HG03108 (cell line): ENCODE data around the gene PRKN.

Experiments
- ATAC-seq: cut with Tn5 transposase; IDR thresholded peaks from one replicate; pipeline ENCODE4 v1.9.1; 2021; ENCODE audit warnings: moderate library complexity; ENCODE audit not compliant: unreplicated experiment

PRKN gene

GRCh38 chr6:161414180-161414579 lies 1313.4 kb downstream of the PRKN start:
- no peak for ATAC-seq

- ATAC-seq = no peak
These were observed 1314.2 kb downstream of the PRKN start for GRCh38 chr6:161413355-161413771.

DNA sequence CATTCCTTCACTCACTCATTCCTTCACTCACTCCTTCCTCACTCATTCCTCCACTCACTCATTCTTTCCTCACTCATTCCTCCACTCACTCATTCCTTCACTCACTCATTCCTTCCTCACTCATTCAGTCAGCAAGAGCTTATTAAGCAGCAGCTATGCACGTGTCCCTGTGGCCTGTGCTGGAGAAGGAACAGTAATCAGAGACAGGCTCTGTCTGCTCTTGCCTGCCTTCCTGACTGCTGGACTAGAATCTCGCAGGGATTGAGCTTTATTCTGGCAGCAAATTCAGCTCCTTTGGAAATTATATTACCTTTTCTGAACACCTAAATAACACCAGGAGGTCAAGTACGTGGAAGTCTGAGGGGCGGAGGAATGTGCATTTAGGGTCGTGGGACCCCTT lies 1314.8 kb downstream of the PRKN start:
- no peak for ATAC-seq

DNA sequence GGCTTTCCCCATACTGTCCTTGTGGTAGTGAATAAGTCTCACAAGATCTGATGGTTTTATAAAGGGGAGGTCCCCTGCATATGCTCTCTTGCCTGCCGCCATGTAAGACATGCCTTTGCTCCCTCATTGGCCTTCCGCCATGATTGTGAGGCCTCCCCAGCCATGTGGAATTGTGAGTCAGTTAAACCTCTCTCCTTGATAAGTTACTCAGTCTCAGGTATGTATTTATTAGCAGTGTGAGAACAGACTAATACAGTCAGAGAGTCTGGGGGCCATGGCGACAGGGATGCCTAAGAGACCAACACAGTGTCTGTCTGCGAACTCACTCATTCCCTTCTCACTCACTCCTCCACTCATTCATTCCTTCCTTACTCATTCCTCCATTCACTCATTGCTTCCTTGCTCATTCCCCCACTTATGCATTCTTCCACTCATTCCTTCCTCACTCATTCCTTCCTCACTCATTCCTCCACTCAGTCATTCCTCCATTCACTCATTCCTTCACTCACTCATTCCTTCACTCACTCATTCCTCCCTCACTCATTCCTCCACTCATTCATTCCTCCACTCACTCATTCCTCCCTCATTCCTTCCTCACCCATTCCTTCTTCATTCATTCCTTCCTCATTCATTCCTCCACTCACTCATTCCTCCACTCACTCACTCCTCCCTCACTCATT lies 1316.2 kb downstream of the PRKN start:
- ATAC-seq = no peak

DNA sequence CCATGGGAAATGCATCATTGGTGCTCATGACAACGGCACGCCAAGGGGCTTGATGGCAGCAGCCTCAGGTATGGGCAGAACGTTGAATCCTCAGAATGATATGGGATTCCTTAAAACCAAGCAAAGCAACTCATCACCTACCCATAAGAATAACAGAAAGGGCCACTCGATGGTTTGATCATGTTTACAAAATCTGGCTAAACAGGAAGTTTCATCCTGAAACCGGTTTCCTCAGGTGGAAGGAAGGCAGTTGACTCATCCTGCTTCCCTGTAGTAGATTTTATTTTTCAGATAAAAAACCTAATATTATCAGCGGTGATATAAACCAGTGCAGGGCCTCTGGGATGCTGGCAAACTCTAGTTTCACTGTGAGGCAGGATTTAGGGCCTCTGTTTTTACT lies 1316.8 kb downstream of the PRKN start:
- ATAC-seq = no peak

DNA sequence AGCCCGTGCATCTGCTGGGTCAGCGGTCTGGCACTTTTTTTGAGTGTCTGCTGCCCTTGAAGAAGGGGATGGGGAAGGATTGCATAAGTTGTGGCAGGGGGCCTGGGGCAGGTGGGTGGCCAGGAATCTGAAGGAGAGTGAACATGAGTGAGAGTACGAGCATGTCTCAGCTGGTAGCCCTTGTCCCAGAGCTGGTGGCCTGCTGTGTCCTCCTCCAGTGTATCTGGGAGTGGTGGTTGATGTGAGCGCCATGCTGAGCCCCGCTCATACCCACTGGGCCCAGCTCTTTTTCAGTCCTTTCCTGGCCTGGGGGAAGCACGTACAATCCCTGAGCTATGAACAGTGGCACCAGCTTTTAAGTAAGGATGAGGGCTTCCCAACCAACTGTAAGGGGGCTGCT lies 1317.5 kb downstream of the PRKN start:
- no peak for ATAC-seq

GRCh38 chr6:161409353-161409752 lies 1318.2 kb downstream of the PRKN start:
- ATAC-seq = no peak

DNA sequence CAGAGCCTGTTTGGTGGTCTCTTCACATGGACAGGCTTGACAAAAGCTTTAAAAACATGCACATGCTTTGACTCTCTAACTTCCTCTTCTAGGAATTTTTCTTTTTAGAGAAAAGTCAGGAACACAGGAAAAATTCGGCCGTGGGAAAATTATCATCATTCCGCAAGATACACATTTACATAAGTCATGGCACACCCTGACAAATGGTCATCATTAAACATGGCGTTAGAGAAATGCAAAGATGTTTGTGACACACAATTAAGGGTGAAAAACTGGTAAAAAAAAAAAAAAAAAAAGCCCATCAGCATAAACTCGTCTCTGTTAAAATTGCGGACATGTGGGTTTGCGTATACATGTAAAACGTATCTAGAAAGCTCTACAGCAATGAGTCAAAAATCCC lies 1319.5 kb downstream of the PRKN start:
- no peak for ATAC-seq

DNA sequence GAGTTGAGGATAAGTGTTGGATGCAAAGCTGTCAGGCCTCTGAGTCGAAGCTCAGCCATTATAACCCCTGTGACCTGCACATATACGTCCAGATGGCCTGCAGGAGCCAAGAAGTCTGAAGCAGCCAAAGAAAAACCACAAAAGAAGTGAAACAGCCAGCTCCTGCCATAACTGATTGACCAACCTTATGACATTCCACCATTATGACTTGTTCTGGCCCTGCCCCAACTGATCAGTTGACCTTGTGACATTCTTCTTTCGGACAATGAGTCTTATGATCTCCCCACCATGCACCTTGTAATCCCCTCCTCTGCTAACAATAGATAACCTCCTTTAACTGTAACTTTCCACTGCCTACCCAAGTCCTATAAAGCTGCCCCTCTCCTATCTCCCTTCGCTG lies 1320.0 kb downstream of the PRKN start:
- ATAC-seq = no peak

GRCh38 chr6:161407115-161407514 lies 1320.5 kb downstream of the PRKN start:
- ATAC-seq = no peak

DNA sequence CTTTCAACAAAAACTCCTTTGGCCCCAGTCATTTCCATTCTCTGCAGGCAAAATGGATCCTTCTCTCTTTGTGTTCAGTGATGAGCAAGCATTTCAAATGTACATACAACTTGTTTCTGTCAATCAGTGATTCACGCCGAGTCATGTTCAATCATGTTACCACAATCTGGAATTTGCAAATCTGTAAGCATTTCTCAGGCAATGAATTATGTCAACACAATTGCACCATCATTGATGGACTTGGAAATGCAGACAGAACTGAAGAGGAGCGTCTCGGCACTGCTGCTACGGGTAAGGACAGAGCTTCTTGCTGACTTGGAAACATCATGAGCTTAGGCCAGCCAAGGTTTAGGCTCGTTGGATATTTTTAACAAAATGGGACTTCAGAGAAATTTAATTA lies 1320.9 kb downstream of the PRKN start:
- no peak for ATAC-seq

GRCh38 chr6:161405418-161405817 lies 1322.1 kb downstream of the PRKN start:
- no peak for ATAC-seq

DNA sequence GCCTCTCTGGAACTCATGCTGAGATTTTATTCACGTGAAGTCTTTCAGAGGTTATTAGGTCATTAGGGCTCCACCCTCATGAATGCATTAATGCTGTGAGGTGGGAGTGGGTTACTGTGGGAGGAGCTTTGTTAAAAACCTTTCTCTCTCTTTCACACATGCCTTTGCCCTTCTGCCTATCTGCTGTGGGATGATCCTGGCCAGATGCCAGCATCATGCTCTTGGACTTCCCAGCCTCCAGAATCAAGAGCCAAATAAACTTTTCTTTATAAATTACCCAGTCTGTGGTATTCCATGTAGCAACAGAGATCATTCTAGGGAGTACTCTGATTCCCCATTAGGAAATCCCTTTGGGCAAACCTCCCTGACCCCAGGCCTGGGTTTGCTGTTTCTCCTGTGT lies 1323.8 kb downstream of the PRKN start:
- ATAC-seq = no peak

GRCh38 chr6:161401587-161402309 lies 1325.8 kb downstream of the PRKN start:
- ATAC-seq = no peak

DNA sequence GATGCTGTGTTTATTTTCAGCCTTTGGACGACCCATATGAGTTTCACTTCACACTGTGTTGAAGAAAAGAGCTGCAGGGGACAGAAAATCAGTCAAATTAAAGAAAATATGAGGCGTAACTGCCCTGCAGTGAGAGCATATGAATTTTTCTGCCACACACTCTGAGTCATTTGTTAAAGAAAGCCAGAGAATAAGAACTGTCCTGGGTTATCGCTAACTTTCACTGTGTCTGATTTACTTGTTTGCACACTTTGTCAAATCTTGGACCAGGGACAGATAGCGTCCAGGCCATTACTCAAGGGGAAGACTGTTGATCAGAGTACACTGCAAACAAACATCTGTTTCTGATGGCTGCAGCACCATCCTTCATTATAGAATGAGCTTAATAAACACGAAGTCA lies 1326.9 kb downstream of the PRKN start:
- no peak for ATAC-seq

GRCh38 chr6:161396539-161396938 lies 1331.0 kb downstream of the PRKN start:
- no peak for ATAC-seq

- no peak for ATAC-seq
These were observed 1331.8 kb downstream of the PRKN start for GRCh38 chr6:161395716-161396231.

DNA sequence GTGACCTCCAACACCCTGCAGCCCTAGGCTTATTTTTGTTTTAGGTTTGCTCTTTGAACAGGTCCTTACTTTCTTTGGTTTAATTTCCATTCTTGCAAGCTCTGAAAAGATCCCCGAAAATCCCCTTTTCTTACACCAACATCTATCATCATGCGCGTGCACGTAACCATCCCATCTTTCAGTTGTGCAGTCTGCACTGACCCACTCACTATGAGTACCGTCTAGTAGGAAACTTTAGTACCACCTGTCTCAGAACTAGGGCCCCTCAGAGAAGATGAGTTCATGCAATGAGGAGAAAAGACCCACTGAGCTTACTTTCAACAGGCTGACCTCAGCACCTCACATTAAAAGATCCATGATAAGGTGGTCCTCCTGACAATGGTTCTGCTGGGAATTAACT lies 1333.1 kb downstream of the PRKN start:
- ATAC-seq = no peak

GRCh38 chr6:161393839-161394364 lies 1333.7 kb downstream of the PRKN start:
- ATAC-seq = peak; percentile 100

DNA sequence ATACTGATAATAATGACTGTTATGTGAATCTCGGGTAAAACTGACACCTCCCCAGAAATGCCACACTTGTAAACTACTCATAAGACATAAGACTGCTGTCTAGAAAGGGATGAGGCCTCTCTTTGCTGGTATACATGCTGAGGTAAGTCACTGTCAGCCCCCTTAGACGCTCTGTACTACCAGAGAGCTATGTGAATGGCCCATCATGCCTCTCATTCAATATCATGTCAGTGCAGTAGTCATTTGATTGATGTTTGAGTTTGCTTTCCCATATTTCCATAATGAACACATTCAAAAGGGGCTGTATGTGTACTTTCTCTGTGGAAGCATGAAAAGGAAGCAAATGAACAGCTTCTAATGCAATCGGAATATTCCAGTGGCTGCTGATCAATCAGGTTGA lies 1334.3 kb downstream of the PRKN start:
- no peak for ATAC-seq

- no peak for ATAC-seq
These were observed 1337.8 kb downstream of the PRKN start for GRCh38 chr6:161389756-161390155.

DNA sequence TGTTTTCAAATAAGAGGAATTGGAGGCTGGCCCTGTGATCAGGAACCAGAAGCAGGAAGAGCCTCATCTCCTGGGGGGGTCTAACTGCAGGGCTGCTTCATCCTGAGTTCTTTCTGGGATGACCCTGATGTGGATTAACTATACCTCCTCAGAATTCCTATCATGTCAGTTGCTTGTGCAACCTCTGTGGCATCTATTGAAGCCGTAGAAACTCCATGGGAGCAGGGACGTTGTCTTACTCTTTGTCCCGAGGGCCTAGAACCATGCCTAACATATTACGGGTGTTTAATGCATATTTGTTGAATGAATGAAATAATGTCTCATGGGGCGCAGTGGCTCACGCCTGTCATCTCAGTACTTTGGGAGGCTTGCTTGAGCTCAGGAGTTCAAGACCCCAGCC lies 1343.6 kb downstream of the PRKN start:
- no peak for ATAC-seq
